ENCODE results near the gene SHISA2.

SHISA2 gene

DNA sequence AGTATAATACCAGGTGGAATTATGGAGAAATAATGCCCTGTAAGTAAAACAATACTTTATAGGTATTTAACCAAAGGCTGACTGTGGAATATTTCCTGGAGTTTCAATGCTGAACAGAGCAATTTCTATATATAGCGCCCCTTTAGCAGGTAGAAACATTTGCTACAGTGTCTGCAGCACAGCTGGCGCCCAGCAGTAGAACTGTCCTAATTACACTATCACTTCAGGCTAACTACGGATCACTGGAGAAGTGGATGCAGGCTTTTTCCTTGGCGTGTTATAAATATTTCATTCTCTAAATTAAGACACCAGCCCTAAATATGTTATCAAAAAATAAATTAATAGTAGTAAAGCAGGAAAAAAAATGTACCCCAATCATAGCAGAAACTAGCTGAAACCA is 3.1 kb downstream of the SHISA2 start:
- no peak for DNase-seq (ENCODE audit: low read depth in 3 of 3)

DNA sequence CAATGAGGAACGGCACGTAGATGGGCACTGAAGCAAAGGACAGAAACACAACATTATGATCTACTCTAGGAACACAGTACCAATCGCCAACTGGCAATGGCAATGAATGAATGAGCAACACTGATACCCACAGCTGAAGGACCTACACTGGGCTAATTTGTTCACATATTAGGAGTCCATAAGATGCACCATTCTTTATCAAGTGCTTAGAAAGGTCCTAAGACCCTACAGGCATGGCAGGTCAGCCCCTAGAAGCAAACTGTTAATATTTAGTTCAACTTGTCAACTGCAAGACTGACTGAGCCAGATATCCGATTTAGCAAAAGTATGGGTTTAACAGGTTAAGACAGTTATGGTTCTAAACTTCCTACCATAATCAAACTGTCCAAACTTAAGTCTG is 4.8 kb downstream of the SHISA2 start:
- DNase-seq (ENCODE audit: low read depth in 3 of 3), result no peak

DNA sequence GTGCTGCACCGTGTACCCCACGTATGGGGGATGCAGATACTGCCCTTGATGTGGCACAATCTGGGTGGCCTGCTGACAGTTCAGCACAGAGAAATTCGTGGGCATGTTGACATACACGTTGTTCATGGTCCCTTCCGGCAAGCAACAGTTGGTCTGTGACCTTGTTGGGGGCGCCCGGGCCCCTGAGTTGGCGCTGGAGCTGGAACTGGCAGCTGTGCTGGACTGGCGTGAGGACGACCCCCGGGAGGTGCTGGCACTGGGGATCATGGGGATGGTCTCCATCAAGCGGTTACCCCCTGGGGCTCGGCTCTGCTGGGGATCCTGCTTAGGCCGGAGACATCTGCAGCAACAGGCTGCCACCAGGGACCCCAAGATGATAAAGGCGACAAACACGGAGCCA is 5.2 kb downstream of the SHISA2 start:
- no peak for DNase-seq (ENCODE audit: low read depth in 3 of 3)

DNA sequence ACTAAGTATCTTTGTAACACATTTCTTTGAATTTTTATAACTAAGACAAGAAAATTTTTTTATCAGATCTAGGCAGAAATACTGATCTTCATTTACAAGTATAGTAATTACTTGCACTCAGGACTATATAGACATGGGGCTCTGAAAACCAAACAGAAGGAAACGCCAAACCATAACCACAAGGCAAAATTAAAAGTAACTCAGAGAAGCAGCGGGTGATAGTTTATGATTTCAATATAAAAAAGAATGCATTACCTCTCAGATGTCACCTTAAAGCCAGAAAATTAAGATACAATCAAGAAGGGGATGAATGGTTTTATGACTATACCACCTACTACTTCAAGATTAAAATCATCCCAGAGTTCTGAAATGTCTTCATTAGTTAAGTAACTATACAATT is 6.7 kb downstream of the SHISA2 start:
- DNase-seq (ENCODE audit: low read depth in 3 of 3), result no peak

DNA sequence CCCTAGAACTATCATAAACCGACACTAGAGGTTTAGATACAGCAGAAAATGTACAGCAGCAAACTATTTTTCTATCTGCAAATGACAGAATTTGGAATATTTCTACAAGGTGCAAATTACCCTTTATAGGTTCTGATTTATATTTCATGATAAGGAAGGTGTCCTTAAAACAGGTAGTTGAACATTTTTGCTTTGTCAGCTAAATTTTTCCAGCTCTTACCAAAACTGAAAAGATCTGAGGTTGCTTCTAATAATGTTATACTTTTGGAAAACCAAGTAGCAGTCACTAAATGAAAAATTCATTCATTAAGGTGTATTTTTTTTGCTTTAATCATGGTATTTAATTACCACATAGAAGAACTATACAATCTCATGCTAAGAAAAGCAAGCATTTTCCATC is 9.0 kb downstream of the SHISA2 start:
- DNase-seq (ENCODE audit: low read depth in 3 of 3), result no peak

DNA sequence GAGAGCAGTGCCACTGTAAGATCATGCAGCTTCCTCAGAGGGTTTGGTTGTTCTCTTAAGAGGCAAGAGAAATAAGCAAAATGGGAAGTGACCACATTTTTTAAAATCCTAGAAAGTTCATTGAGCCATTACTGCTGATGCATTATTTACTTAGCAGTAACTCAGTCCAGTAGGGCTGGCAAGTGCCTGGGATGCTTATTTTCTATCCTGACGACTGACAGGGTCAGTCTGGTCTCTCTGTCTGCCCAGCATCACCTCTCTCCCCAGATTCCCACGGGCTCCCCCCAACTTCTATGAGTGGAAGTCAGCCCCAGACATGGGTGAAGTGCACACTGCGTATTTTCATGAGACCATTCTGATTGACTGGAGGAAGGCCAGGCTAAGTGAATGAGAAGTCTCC is 10.4 kb downstream of the SHISA2 start:
- no peak for DNase-seq (ENCODE audit: low read depth in 3 of 3)

DNA sequence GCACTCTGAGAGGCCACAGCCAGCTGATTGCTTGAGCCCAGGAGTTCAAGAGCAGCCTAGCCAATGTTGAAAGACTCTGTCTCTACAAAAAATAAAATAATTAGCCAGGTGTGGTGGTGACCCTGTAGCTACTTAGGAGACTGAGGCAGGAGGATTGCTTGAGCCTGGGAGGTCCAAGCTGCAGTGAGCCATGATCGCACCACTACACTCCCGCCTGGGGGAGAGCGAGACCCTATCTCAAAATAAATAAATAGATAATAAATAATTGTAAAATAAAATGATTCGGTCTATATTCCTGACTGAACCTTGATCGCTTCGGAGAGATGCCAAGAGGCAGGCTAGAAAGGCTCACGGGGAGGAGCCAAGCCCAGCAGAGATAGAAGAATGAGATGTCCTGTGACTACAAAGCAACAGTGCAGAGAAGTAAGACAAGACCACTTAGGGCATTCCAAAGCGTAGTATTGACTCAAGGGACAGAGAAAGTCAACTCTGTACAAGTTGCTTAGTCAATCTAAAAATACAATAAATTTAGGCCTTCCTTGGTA is 12.8 kb downstream of the SHISA2 start:
- DNase-seq (ENCODE audit: low read depth in 3 of 3), result no peak

DNA sequence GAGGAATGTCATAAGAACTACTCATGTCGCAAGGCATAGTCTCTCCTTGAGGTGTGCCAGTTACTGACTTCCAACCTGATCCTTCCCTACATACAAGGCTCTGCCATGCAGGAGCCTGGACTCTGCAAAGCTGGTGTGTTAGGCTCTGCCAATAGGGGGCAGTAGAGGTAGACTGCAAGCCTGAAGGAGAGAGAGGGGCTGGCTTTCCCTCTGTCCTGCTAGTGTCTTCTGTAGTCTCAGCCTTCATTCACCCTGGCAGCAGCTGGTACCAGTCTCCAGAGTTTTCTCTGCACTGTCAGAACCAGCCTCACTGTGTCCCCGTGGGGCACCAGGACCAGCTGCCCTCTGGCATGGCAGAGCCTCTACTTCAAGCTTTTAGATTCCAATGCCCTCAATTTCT is 14.5 kb downstream of the SHISA2 start:
- DNase-seq (ENCODE audit: low read depth in 3 of 3), result no peak

DNA sequence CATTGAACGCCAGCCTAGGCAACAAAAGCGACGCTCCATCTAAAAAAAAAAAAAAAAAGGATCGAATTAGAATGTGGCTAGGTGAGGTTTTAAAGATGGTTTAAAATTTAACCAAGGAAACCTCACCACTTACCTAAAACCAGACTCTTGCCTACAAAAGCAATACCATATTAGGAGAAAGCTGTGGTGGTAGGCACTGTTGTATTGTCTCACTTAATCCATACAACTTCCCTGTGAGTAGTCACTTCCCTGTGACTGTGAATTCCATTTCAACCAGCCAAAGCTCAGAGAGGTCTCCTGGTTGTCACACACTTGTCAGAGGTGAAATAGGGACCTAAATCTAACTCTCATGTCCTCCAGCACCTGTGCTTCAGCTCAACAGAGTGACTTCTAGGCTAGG is 15.4 kb downstream of the SHISA2 start:
- no peak for DNase-seq (ENCODE audit: low read depth in 3 of 3)

DNA sequence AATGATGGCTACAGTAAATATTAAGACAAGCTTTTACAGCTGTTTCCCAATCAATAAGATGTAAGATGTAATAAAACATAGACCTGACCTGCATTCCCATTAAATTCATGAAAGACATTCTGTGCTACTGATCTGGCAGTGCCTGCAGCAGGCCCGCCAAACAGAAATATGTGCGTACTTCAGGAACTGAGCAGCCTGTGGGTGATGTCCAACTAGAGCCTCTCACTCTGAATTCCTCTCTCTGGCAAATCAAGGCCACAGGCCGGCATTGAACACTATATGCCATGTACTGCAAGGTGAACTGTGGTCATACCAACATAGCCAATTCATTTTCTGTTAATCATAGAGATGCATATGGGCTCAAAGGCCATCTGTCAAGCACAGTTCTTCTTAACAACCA is 17.8 kb downstream of the SHISA2 start:
- DNase-seq (ENCODE audit: low read depth in 3 of 3), result no peak

DNA sequence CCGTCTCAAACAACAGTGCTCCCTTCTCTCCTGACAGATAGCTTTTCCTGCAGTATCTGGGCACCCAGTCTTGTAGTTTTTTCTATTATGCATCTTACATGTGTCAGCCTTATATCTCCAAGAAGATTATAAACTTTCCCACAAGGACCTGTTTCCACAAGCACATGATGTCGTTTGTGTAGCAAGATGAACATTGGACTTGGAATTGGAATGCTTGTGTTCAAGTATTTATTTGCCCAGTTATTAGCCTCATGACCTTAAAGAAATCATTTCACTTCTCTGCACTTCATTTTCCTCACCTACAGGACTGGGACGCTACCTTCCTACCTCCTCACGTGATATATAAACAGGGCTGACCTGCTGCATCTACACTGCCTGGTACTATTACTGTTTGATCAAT is 21.5 kb downstream of the SHISA2 start:
- DNase-seq (ENCODE audit: low read depth in 3 of 3), result no peak

DNA sequence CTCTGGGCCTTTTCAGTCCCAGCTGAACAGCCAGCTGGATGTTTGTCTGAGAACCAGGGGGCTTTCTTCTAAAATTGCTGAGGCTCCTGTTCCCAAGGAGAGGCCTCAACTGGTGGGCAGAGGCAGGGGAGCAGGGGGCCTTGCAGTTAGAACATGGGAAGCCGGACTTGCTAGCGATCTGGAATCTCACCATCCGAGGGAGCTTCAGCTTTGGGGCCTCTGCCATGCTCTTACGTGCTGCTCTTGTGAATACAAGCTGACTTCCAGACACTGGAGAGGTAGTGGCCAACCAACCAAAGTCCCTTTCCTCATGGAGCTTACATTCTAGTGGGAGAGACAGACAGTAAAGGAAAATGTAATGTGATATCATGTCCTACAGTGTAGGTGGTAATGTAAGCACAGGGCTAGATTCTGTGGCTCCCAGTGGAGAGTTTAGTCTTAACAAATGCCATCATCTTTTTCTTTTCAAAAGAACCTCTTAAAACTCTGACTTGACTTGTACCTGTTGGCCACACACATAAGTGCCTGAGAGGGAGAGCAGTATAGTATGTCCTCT is 22.2 kb downstream of the SHISA2 start:
- DNase-seq (ENCODE audit: low read depth in 3 of 3), result no peak

DNA sequence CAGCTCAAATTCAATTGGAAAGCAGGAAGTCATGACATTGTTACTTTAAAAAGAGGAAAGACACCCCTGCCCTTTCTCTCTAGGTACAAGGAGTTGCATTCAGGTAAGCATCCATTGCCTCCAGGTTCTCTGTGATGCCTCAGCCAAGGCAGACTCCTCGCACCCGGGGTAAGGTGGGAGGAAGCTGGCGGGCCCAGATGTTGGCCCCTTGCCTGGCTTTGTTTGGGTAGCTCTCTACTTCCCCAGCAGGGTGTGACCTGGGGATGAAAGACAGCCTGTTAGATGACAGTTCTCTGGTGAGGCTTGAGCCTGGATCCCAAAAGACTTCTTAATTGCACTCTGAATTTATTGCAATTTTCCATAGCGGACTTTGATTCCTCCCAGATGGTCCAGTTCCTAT is 25.6 kb downstream of the SHISA2 start:
- no peak for DNase-seq (ENCODE audit: low read depth in 3 of 3)

DNA sequence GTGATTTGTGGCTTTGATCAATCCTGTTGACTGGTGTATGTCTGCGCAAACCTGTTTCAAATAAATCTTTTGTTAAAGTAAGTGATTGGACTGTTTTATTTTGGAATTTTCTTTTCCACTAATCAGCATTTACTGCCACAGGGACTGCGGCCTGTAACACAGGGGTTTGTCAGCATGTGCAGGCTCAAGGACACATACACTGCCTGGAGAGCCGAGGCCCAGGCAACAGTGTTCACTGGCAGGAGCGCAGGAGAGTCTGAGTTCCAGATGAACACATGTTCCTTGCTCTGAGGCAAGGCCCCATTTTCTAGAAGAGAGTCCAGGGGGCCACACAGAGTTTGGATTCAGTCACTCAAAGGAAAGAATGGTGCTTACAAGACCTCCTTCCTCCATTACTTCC is 26.0 kb downstream of the SHISA2 start:
- no peak for DNase-seq (ENCODE audit: low read depth in 3 of 3)

DNA sequence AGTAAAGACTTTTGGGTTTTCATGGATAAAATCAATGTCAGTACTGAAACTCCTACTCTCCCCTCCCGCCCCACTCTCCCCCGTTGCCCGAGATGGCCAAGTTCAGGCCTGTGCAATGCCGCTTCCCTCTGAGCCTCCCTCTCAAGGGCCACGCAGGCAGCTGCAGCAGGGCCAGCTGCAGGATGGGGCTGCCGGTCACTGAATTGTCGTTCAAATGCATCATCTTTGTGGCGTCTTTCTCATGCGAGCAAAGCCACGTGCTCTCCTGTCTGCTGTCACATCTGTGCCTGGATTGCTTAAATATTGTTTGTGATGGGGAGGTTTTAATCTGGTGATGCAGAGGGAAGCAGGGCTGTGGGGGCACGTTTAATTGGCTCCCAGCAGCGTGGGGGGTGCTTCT is 26.6 kb downstream of the SHISA2 start:
- DNase-seq (ENCODE audit: low read depth in 3 of 3), result no peak

DNA sequence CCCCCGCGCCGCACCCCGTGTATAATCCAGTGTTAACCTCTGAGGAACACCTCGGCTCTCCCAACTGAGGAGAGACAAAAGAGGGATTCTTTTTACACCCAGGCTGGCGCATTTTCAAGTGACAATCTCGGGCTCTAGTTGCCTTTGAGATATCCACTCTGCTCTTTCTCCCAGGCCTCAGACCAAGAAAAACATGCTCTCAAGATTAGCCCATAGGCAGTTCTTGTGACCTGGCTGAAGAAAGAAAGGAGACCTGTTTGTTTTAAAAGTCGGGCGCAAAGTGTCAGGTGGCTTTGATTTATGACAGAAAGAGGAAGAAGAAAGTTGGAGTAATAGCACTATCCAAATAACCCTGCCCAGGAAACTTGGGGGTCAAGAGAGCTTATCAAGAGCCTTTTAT is 27.3 kb downstream of the SHISA2 start:
- DNase-seq (ENCODE audit: low read depth in 3 of 3), result no peak

DNA sequence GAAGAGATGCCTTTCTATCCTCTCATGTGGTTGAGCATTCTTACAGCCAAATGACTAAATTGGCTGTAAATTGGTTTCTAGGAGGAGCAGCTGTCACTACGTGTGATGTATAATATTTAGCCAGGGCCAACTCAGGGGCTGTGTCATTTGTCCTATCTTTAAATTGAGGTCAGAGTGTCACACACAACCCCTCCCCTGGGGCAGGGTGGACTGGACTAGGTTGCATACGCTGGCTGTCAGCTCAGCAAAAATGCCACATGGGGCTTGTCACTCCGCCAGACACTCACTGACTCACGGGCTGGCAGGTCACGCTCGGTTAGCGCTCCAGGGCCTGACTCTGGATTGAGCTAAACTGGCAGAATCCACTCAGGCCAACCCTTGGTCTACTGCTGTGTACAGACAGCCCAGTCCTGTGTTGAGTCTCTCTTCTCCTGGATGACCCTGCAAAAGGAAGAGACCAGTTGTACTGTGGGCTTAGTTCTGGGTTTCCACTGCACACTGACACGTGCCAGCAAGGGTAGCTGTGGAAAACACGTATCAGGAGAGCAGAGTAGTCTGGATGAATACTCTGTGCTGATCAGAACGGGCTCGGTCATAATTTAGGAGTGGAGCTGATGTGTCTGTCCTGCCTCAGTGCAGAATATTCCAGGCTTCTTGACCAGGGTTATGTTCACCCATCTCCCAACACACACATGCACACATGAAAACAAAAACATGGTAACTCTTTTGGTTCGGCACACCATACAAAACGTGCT is 29.1 kb downstream of the SHISA2 start:
- DNase-seq (ENCODE audit: low read depth in 3 of 3), result no peak

DNA sequence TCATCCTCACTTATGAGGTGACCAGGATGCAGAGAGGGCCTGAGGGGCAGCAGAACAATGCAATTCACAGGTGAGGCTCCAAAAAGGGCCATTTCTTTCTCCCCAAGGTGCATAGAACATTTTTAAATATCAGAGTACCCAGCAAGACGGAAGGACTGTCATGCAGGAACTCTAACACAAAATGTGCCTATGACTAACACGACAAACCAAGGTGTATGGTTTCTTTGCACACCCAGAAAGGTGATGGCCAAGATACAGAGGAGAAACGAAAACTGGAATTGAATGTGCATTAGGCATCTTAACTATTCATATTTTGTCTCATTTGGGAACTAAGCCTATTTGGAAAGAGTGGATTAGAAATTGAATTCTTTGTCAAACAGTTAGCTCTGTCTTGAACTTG is 29.9 kb downstream of the SHISA2 start:
- no peak for DNase-seq (ENCODE audit: low read depth in 3 of 3)

DNA sequence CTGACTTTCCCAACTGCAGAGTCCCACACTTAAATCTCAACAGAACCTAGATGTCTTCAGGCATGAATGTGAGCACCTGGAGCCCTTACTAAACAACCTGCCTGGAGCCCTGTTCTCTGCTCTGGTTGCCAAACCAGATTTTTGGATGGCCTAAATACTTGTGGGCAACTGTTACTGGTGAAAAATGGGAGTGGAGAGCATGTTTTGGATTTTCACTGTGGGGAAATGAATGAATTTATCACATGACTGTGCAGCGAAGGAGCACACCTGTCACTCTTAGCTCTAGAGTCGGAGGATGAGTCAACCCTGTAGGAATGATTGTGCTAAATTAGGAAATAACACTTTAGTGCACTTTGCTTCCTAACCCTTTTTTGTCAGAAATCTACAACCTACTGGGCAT is 30.3 kb downstream of the SHISA2 start:
- no peak for DNase-seq (ENCODE audit: low read depth in 3 of 3)

DNA sequence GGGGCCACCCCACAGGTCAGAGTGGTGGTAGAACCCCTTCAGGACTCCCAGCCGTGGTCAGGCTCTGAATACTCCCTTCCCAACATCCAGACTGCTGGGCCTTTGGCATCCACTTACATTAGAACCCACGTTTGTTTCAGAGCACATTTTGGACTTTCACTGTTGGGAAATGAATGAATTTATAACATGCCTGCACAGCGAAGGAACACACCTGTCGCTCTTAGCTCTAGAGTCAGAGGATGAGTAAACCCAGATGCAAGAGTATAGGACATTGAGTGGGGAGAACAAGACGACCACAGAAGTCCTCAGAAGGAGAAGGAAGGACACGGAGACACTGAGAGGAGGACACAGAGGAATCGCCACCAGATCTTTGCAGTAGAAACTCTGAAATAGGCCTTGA is 30.9 kb downstream of the SHISA2 start:
- no peak for DNase-seq (ENCODE audit: low read depth in 3 of 3)

DNA sequence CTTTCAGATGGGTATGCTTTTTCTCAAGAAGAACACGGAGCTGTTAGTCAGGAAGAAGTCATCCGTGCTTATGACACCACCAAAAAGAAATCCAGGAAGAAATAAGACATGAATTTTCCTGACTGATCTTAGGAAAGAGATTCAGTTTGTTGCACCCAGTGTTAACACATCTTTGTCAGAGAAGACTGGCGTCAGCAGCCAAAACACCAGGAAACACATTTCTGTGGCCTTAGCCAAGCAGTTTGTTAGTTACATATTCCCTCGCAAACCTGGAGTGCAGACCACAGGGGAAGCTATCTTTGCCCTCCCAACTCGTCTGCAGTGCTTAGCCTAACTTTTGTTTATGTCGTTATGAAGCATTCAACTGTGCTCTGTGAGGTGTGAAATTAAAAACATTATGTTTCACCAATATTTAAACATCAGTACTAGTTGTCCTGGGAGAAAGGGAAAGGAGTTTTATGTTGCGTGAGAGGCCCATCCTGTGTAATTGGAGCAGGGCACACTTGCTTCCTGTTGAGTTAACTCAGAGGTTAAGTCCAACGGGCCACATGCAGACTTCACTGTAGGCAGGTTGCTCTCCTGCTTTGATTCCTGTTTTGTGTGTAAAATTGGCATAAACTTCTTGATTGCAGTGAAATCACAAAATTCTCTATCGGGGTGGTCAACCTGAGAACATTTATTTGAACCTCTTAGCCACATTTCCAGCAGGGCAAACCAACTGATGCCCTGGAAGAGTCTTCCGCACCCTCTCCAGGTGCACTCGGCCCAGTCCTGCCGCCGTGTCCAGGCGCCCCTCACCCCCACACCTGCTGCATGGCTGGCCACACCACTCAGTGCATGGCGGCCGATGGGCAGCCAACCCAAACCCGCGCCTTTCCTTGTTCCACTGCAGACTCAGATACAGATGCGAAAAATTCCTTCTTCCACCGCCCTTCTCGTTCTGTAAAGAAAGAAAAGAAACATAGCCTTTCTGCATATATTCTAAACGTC is 31.6 kb downstream of the SHISA2 start:
- no peak for DNase-seq (ENCODE audit: low read depth in 3 of 3)

DNA sequence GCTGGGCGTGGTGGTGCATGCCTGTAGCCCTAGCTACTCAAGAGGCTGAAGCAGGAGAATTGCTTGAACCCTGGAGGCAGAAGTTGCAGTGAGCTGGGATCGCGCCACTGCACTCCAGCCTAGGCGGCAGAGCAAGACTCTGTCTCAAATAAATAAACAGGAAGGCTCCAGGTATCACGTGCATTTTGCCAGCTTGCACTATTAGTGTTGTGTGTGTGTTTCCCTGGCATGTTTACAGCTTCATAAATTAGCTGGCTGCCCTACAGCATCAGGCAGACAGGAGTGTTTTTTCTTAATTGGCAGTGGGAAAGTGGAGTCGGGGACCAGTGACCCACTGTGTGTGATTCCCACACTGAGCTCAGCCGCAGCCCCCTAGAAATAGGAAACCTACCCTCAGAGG is 32.6 kb downstream of the SHISA2 start:
- DNase-seq (ENCODE audit: low read depth in 3 of 3), result no peak

All from stimulated activated CD4-positive, alpha-beta T cell treated with anti-CD3 and anti-CD28 coated beads, TNF-alpha, amount 100 ng/mL, for 24 hours (primary cell).